AG10803 (cell line): ENCODE results near the gene HSD17B4.
A peak's percentile ranks its signal among the peaks of the same experiment; 100 is the strongest.
"Not testable (repeated sequence)": the region's sequence is repeated elsewhere in the genome, so short reads cannot be mapped to it uniquely, and the experiment has no call there.

Source experiments
- DNase-seq: peaks from one replicate; pipeline ENCODE4 v3.0.0; 2010; ENCODE audit warnings: low read depth
- H3K4me3 ChIP-seq: 2 replicates; pipeline ENCODE4 v1.5.1; 2011; ENCODE audit warnings: mild to moderate bottlenecking, low read length, control low read depth
- TF ChIP-seq, protein P1 (sequence below): conservative IDR thresholded peaks from 2 replicates; pipeline ENCODE4 v1.5.1; 2011; ENCODE audit warnings: mild to moderate bottlenecking, low read length, control low read depth, inconsistent platforms

Gene HSD17B4

DNA sequence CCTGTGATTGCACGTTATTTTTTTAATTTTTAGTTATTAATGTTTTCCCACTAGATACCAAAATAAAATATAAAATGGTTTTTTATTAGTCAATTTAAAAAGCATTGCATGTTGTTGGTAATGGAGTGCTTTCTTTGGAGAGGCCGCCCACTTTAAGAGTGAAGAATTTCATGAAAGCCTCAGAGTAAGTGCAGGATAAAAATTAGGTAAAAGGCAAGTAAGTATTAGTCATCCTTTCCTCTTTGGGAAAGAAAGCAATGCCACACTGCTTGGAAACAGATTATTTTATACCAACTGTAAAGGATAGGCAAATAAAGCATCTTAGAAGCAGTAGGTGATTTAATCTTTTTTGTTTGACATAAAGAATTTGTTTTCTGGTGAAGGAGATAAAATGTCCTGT lies 62.9 kb downstream of the HSD17B4 start:
- DNase-seq: peak; percentile 7
- TF ChIP-seq, protein P1, sequence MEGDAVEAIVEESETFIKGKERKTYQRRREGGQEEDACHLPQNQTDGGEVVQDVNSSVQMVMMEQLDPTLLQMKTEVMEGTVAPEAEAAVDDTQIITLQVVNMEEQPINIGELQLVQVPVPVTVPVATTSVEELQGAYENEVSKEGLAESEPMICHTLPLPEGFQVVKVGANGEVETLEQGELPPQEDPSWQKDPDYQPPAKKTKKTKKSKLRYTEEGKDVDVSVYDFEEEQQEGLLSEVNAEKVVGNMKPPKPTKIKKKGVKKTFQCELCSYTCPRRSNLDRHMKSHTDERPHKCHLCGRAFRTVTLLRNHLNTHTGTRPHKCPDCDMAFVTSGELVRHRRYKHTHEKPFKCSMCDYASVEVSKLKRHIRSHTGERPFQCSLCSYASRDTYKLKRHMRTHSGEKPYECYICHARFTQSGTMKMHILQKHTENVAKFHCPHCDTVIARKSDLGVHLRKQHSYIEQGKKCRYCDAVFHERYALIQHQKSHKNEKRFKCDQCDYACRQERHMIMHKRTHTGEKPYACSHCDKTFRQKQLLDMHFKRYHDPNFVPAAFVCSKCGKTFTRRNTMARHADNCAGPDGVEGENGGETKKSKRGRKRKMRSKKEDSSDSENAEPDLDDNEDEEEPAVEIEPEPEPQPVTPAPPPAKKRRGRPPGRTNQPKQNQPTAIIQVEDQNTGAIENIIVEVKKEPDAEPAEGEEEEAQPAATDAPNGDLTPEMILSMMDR: no peak
- H3K4me3 ChIP-seq: no peak overlapping the region

DNA sequence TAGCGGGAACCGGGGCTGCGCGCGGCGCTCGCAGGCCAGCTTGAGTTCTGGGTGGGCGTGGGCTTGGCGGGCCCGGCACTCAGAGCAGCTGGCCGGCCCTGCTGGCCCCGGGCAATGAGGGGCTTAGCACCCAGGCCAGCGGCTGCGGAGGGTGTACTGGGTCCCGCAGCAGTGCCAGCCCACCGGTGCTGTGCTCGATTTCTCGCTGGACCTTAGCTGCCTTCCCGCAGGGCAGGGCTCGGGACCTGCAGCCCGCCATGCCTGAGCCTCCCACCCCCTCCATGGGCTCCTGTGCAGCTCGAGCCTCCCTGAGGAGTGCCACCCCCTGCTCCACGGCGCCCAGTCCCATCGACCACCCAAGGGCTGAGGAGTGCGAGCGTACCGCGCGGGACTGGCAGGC lies 64.8 kb downstream of the HSD17B4 start:
- not testable (repeated sequence) for H3K4me3 ChIP-seq

DNA sequence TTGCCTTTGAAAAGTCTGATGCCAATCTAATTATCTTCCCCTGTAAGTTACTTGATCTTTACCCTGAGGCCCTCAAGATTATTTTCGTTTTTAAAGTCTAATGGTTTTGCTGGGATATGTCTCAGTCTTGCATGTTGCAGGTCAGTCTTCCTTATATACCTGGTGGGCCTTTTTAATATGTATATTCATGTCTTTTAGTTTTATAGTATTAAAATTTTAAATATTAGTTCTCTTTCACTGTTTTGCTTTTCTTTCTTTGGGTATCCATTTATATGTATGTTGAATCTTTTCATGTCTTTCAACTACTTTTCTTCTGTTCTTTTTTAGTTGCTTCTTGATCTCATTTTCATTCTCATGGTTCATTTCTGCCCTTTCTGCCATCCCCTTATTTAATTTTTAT lies 68.9 kb downstream of the HSD17B4 start:
- TF ChIP-seq, protein P1: no peak
- no peak for DNase-seq
- no peak overlapping the region for H3K4me3 ChIP-seq

More for the DNA sequence above, 64.8 kb downstream of the HSD17B4 start:
- not testable (repeated sequence) for DNase-seq

DNA sequence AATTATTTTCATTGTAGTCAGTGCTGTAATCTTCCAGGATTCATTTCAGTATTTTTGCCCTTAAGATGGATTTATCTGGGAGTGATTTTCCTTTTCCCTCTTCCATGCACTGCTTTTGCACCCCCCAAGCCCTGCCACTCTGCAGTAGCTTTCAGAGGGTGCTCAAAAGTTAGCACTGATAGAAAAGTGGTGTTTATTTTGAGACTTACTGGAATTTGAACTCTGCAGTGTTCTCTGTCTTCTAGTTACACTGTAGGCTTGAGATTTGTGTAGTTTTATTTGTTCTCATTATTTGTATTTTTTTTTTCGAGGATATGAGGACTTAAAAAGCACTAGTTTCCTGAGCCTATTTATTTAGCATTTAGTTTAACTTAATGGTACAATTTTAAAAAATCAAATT lies 70.5 kb downstream of the HSD17B4 start:
- DNase-seq: no peak
- no peak overlapping the region for H3K4me3 ChIP-seq
- TF ChIP-seq, protein P1: no peak

DNA sequence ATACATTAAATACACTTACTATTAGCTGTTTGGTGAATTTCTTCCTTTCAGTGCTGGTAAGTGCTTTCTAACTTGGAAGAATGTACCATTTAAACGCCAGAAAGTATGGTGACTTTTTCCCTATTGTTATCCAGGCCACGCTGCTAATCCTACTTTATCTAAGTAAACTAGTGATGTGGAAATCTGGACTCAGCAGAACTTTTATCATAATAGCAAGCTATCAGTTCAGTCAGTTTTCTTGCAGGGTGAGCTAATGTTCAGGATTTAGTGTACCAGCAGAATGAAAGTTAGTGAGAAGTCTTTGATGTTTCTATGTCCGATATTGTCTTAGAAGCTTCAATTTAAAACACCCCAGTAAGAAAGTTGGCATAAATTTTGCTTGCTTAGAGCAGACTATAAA lies 72.2 kb downstream of the HSD17B4 start:
- H3K4me3 ChIP-seq: no peak overlapping the region
- no peak for DNase-seq
- TF ChIP-seq, protein P1: no peak

DNA sequence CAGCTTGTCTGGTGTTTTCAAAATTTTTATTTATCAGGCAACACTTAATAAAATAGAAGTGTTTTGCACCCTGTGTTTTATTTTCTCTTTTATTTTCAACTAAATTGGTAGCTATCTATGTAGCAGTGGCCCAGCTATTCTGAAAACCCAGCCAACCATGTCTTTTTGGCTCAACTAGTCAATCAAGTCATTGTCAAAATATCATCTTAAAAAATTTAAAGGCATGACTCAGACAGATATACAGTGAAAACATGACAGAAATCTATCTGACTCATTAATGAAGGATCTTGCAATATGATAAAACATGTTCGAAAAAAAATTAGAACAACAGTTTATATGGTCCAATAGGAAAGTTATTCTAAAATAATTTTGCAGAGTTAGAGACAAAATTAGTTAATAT lies 75.1 kb downstream of the HSD17B4 start:
- H3K4me3 ChIP-seq: no peak overlapping the region
- no peak for DNase-seq
- TF ChIP-seq, protein P1: no peak

DNA sequence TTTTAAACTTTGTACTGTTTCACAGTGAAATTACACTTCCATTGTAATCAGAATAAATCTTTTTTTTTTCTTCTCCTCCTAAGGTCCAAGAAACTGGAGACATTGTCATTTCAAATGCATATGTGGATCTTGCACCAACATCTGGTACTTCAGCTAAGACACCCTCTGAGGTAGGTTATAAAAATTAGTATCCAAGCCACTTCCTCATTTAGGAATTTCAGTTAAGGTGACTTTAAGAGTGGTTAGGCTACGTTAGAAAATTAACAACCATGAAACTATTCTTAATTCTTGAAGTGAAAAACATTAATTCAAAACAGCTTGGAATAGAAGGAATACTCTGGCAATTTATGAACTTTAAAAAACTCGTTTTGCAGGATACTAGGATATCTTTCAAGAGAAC lies 77.5 kb downstream of the HSD17B4 start:
- TF ChIP-seq, protein P1: no peak
- no peak overlapping the region for H3K4me3 ChIP-seq
- no peak for DNase-seq

DNA sequence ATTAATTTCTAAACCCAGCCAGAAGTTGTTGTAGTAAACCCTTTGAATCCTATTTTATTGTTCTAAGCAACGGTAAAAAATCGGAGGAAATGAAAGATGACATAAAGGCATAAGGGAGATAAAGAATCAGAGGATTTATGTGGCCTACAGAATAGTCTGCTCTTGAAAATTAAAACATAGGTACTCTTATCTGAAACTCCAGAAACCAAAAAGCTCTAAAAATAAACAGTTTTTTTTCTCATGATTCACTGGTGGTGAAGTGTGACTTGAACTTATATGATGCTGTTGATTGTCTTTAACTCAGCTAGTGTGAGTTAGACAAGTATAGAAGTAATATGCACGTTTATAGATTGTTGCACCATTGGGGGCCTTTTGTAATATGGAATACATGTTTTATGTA lies 80.3 kb downstream of the HSD17B4 start:
- TF ChIP-seq, protein P1: no peak
- no peak for DNase-seq
- H3K4me3 ChIP-seq: no peak overlapping the region
